Measurements from ENCODE around the gene MYF6.

MYF6 gene

DNA sequence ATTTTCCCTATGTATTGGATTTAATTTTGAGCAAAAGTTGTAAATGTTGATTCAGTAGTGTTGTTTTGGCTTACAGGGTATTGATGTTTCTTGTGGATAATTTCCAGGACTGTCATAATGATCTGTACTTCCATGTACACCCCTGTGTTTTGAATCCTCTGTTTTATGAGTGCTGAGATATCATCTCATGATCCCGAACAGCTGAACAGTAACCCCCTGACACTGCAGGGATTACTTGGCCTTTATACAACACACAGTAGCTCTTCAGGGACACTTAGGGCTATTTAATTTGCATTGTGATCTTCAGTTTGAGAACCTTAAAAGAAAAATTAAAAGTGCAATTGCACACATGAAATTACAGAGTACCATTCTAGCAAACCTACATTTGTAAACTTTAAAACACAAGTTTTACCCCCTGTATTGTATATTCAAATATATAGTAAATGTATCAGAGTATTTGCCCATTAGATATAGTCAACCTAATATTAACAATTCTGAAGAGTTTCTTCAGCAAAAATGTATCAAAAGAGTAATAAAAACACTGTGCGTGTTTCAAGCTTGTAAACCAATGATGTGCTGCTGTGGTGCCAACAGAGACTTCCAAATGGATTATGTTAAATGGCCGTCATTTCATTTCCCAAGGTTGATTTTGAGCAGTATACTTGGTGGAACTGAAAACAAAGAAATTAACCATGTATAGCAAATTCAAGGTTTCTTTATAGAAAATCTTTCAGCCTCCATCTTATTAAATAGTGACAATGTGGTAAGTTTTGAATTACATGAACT, 27.9 kb upstream of the MYF6 start:
- no peaks in the 10 kb centered on the region for H3K9me3 ChIP-seq (ENCODE audit: insufficient read depth, low read length)

GRCh38 chr12:80681287-80681686, 26.1 kb upstream of the MYF6 start:
- H3K4me3 ChIP-seq (ENCODE audit: insufficient read depth, low read length, poor library complexity, severe bottlenecking) = no peak overlapping the region
- H3K9me2 ChIP-seq (replicated peaks; ENCODE audit: insufficient read depth, low read length) = no peaks in the 10 kb centered on the region
- no peaks in the 10 kb centered on the region for H3F3A ChIP-seq (ENCODE audit: insufficient read depth)
- no peaks in the 10 kb centered on the region for H3K9me3 ChIP-seq (ENCODE audit: insufficient read depth, low read length)
- H3K27me3 ChIP-seq (ENCODE audit: low read length) = no peaks in the 10 kb centered on the region
- TF ChIP-seq EZH2phosphoT487 (conservative IDR thresholded peaks at IDR 0.05; ENCODE audit: low read length) (no peak), CTCF (IDR thresholded peaks at IDR 0.05; ENCODE audit: insufficient read depth, low read length, poor library complexity, severe bottlenecking) (no peak)
- no peak overlapping the region for H3K27ac ChIP-seq (ENCODE audit: low read depth, low read length)
- no peaks in the 10 kb centered on the region for H3K79me2 ChIP-seq (ENCODE audit: insufficient read depth, low read length)
- H4K20me1 ChIP-seq (ENCODE audit: low read depth, low read length) = no peaks in the 10 kb centered on the region
- H3K4me2 ChIP-seq (ENCODE audit: low read depth, low read length, poor library complexity, severe bottlenecking) = no peak overlapping the region
- H3K9ac ChIP-seq (ENCODE audit: low read length) = no peak overlapping the region
- H3K36me3 ChIP-seq (ENCODE audit: low read length) = no peaks in the 10 kb centered on the region
- H2AFZ ChIP-seq (ENCODE audit: low read depth, low read length, severe bottlenecking) = no peak overlapping the region

More for the DNA sequence above, 27.9 kb upstream of the MYF6 start:
- Histone ChIP-seq H2AFZ (ENCODE audit: low read depth, low read length, severe bottlenecking) (no peak overlapping the region), H3K4me3 (ENCODE audit: insufficient read depth, low read length, poor library complexity, severe bottlenecking) (no peak overlapping the region), H3K27me3 (ENCODE audit: low read length) (no peaks in the 10 kb centered on the region), H3K27ac (ENCODE audit: low read depth, low read length) (no peak overlapping the region), H4K20me1 (ENCODE audit: low read depth, low read length) (no peaks in the 10 kb centered on the region), H3F3A (ENCODE audit: insufficient read depth) (no peaks in the 10 kb centered on the region), H3K9ac (ENCODE audit: low read length) (no peak overlapping the region), H3K4me2 (ENCODE audit: low read depth, low read length, poor library complexity, severe bottlenecking) (no peak overlapping the region), H3K79me2 (ENCODE audit: insufficient read depth, low read length) (no peaks in the 10 kb centered on the region), H3K36me3 (ENCODE audit: low read length) (no peaks in the 10 kb centered on the region), H3K9me2 (replicated peaks; ENCODE audit: insufficient read depth, low read length) (no peaks in the 10 kb centered on the region)
- TF ChIP-seq CTCF (IDR thresholded peaks at IDR 0.05; ENCODE audit: insufficient read depth, low read length, poor library complexity, severe bottlenecking) (no peak), EZH2phosphoT487 (conservative IDR thresholded peaks at IDR 0.05; ENCODE audit: low read length) (no peak)

DNA sequence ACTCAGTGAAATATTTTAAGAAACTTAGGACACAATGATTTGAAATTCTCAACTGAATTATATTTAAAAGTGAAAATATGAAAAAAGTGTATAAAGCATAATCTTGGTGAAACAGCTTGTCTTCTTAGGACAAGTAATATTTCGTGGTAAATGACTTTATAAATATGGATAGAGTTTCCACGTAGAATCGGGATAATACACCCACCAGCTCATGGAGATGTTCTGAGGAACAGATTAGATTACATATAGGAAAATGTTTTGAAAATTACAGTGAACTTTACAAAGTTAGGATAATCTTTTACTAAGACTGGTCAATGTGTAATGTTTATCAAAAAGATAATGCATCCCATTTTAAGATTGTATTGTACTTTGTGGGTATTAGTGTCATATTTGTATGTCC, 25.6 kb upstream of the MYF6 start:
- Histone ChIP-seq H3K9me2 (replicated peaks; ENCODE audit: insufficient read depth, low read length) (no peaks in the 10 kb centered on the region), H4K20me1 (ENCODE audit: low read depth, low read length) (no peaks in the 10 kb centered on the region), H3K79me2 (ENCODE audit: insufficient read depth, low read length) (no peaks in the 10 kb centered on the region), H3K9ac (ENCODE audit: low read length) (no peak overlapping the region), H3F3A (ENCODE audit: insufficient read depth) (no peaks in the 10 kb centered on the region), H3K4me2 (ENCODE audit: low read depth, low read length, poor library complexity, severe bottlenecking) (no peak overlapping the region), H3K4me3 (ENCODE audit: insufficient read depth, low read length, poor library complexity, severe bottlenecking) (no peak overlapping the region), H2AFZ (ENCODE audit: low read depth, low read length, severe bottlenecking) (no peak overlapping the region), H3K27ac (ENCODE audit: low read depth, low read length) (no peak overlapping the region), H3K36me3 (ENCODE audit: low read length) (no peaks in the 10 kb centered on the region), H3K27me3 (ENCODE audit: low read length) (no peaks in the 10 kb centered on the region), H3K9me3 (ENCODE audit: insufficient read depth, low read length) (no peaks in the 10 kb centered on the region)
- TF ChIP-seq EZH2phosphoT487 (conservative IDR thresholded peaks at IDR 0.05; ENCODE audit: low read length) (no peak), CTCF (IDR thresholded peaks at IDR 0.05; ENCODE audit: insufficient read depth, low read length, poor library complexity, severe bottlenecking) (no peak)
